Vagina (tissue), 2 donors: ENCODE data around the gene AHCYL1.

Source experiments
- POLR2A ChIP-seq, 2 donors: fragments of 450-650 bp; IDR thresholded peaks; one replicate each; pipeline ENCODE4 v1.6.1; 2017; ENCODE audit warnings: antibody characterized with exemption in 2 of 2, mild to moderate bottlenecking in 2 of 2, moderate library complexity in 2 of 2
- TF ChIP-seq, protein P1 (sequence below), 3 experiments: fragments of 450-650 bp in 2 of 3; fragments of 200-600 bp in 1 of 3; sonication (generic) in 1 of 3; IDR thresholded peaks; one replicate each; pipeline ENCODE4 v1.5.1; 2017 to 2019; ENCODE audit warnings: antibody characterized with exemption in 3 of 3, mild to moderate bottlenecking in 2 of 3, moderate library complexity in 2 of 3

GRCh38 chr1:110067893-110068645 lies 83.5 kb downstream of the AHCYL1 start:
- no peak for TF ChIP-seq POLR2A (IDR thresholded peaks at IDR 0.05)
- TF ChIP-seq, protein P1, sequence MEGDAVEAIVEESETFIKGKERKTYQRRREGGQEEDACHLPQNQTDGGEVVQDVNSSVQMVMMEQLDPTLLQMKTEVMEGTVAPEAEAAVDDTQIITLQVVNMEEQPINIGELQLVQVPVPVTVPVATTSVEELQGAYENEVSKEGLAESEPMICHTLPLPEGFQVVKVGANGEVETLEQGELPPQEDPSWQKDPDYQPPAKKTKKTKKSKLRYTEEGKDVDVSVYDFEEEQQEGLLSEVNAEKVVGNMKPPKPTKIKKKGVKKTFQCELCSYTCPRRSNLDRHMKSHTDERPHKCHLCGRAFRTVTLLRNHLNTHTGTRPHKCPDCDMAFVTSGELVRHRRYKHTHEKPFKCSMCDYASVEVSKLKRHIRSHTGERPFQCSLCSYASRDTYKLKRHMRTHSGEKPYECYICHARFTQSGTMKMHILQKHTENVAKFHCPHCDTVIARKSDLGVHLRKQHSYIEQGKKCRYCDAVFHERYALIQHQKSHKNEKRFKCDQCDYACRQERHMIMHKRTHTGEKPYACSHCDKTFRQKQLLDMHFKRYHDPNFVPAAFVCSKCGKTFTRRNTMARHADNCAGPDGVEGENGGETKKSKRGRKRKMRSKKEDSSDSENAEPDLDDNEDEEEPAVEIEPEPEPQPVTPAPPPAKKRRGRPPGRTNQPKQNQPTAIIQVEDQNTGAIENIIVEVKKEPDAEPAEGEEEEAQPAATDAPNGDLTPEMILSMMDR (IDR thresholded peaks at IDR 0.05) = no peak
